Left ventricle myocardium inferior (tissue), 1 donor: ENCODE results near the gene IKZF1. TPM values are rescaled to one million over a fixed set of nuclear protein-coding genes. Genes with fewer than 3 reads are reported as not detected.

Experiments used
- DNase-seq: peaks from one replicate; pipeline ENCODE4 v3.0.0-alpha.2; 2020
- H3K27ac ChIP-seq: fragments of 200-600 bp; replicated peaks from 2 replicates; pipeline ENCODE4 v1.8.0; 2021
- H3K27me3 ChIP-seq: fragments of 200-600 bp; 2 replicates; pipeline ENCODE4 v1.8.0; 2021; ENCODE audit warnings: low read depth
- H3K36me3 ChIP-seq: fragments of 200-600 bp; 2 replicates; pipeline ENCODE4 v1.8.0; 2021
- H3K4me1 ChIP-seq: fragments of 200-600 bp; 2 replicates; pipeline ENCODE4 v1.8.0; 2021
- H3K4me3 ChIP-seq: fragments of 200-600 bp; 2 replicates; pipeline ENCODE4 v1.8.0; 2021; ENCODE audit warnings: mild to moderate bottlenecking, moderate library complexity
- H3K9me3 ChIP-seq: fragments of 200-600 bp; replicated peaks from 2 replicates; pipeline ENCODE4 v1.8.0; 2021
- intact Hi-C: fragments of 100-400 bp; cut with micrococcal nuclease; formaldehyde crosslinking; loops from one replicate; pipeline ENCODE4 v1.11.0; 2022
- long read RNA-seq: library from polyadenylated mRNA; unstranded; transcript quantifications from one replicate; pipeline ENCODE4 v2.0.0, GENCODE V29; 2021
- total RNA-seq: library from RNA; stranded (reverse); fragmentation: NEBNext Ultra II Directional; extraction: Animal tissue kit (Norgen Biotek cat#: 25700); gene quantifications from one replicate; pipeline ENCODE4 v1.2.1, GENCODE V29; 2021
- TF ChIP-seq, protein P1 (sequence below): fragments of 200-600 bp; IDR thresholded peaks from 2 replicates; pipeline ENCODE4 v1.8.0; 2021; ENCODE audit warnings: antibody characterized with exemption, mild to moderate bottlenecking, borderline replicate concordance
- donor health status: DM: no; HTN: yes; CAD: no; lungs with severe emphysema.

The IKZF1 gene
- 2.1 TPM for total RNA-seq
- long read RNA-seq, partial matches to known transcripts: 0 of 1 reads
- long read RNA-seq, other reads (novel, unspliced or antisense): 1 of 1 reads

DNA sequence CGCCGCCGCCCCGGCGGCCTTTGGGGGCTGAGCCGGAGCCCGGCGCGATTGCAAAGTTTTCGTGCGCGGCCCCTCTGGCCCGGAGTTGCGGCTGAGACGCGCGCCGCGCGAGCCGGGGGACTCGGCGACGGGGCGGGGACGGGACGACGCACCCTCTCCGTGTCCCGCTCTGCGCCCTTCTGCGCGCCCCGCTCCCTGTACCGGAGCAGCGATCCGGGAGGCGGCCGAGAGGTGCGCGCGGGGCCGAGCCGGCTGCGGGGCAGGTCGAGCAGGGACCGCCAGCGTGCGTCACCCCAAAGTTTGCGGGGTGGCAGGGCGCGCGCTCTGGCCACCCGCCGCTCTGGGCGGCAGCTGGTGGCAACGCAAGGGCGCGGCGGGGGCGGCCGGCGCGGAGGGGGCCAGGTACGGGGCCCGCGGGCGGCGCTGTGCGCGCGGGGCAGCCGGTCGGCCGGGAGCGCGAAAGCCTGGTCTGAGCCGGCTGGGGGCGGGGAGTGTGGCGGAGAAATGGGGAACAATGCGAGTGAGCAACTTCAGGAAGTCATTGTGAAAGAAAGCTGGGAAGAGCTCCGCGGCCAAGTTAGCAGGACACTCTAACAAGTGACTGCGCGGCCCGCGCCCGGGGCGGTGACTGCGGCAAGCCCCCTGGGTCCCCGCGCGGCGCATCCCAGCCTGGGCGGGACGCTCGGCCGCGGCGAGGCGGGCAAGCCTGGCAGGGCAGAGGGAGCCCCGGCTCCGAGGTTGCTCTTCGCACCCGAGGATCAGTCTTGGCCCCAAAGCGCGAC is at the start of gene IKZF1:
TSS of gene IKZF1 (plus strand) at position 588 of the 782 bp plus-strand sequence. CDS start 14,346 bp downstream, outside the sequence.
- TF ChIP-seq, protein P1, sequence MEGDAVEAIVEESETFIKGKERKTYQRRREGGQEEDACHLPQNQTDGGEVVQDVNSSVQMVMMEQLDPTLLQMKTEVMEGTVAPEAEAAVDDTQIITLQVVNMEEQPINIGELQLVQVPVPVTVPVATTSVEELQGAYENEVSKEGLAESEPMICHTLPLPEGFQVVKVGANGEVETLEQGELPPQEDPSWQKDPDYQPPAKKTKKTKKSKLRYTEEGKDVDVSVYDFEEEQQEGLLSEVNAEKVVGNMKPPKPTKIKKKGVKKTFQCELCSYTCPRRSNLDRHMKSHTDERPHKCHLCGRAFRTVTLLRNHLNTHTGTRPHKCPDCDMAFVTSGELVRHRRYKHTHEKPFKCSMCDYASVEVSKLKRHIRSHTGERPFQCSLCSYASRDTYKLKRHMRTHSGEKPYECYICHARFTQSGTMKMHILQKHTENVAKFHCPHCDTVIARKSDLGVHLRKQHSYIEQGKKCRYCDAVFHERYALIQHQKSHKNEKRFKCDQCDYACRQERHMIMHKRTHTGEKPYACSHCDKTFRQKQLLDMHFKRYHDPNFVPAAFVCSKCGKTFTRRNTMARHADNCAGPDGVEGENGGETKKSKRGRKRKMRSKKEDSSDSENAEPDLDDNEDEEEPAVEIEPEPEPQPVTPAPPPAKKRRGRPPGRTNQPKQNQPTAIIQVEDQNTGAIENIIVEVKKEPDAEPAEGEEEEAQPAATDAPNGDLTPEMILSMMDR: no peak
- Histone ChIP-seq H3K9me3 (no peaks in the 10 kb centered on the region), H3K36me3 (no peaks in the 10 kb centered on the region), H3K4me1 (peaks cover 6% of the 10 kb centered on the region), H3K27ac (peak within 1 kb of the TSS; percentile 54), H3K27me3 (peaks cover 94% of the 10 kb centered on the region), H3K4me3 (peak within 1 kb of the TSS; percentile 60)
- intact Hi-C loops: no loop called here
- peak; percentile 67 for DNase-seq

GRCh38 chr7:50261593-50261992 is 42.9 kb upstream of the IKZF1 start:
- no peak overlapping the region for H3K27ac ChIP-seq
- TF ChIP-seq, protein P1: no peak
- peaks cover 25% of the 10 kb centered on the region for H3K27me3 ChIP-seq
- intact Hi-C loops: no loop called here
- H3K4me1 ChIP-seq: no peaks in the 10 kb centered on the region
- H3K9me3 ChIP-seq: no peaks in the 10 kb centered on the region
- H3K4me3 ChIP-seq: no peak overlapping the region
- no peak for DNase-seq
- H3K36me3 ChIP-seq: no peaks in the 10 kb centered on the region

GRCh38 chr7:50262446-50262845 is 42.1 kb upstream of the IKZF1 start:
- Histone ChIP-seq H3K27ac (no peak overlapping the region), H3K36me3 (no peaks in the 10 kb centered on the region), H3K4me3 (no peak overlapping the region), H3K9me3 (no peaks in the 10 kb centered on the region), H3K4me1 (no peaks in the 10 kb centered on the region), H3K27me3 (peaks cover 34% of the 10 kb centered on the region)
- DNase-seq: no peak
- TF ChIP-seq, protein P1: no peak
- intact Hi-C loops: no loop called here

DNA sequence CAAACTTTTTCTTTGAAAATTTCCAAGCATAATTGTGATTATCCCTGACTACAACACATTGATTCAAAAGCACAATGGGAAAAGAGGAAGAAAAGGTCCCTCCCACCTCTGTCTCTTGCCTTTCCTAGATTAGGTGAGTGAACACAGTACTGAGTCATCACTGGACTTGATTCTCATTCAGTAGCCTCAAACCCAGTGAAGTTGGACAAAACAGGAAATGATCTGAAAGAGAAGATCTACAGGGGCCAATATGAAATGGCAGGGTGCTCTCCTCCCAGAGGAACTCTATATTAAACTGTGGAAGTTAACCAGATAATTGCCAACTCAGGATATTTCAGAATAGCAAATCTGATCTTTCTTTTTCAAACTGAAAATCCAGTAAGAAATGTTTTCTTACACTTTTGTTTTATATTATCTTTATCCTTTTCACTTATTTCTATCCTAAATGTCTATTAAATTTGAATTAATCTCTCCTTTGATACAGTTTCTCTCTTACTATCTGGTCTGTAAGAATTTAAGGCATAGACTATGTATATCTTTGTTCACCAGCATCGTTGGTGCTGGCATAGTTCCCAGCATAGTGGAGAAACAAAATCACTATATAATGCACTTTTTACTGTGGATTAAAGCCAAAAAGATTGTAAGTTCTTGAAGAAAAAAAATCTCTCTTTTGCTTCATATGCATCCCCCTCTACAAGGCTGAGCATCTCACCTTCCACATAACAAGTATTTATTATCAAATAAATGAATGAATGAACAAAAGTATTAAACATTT is 41.4 kb upstream of the IKZF1 start:
- TF ChIP-seq, protein P1: no peak
- no peak overlapping the region for H3K4me3 ChIP-seq
- no peaks in the 10 kb centered on the region for H3K9me3 ChIP-seq
- no peaks in the 10 kb centered on the region for H3K4me1 ChIP-seq
- peaks cover 39% of the 10 kb centered on the region for H3K27me3 ChIP-seq
- DNase-seq: no peak
- intact Hi-C loops: no loop called here
- no peak overlapping the region for H3K27ac ChIP-seq
- no peaks in the 10 kb centered on the region for H3K36me3 ChIP-seq

GRCh38 chr7:50264908-50265307 is 39.6 kb upstream of the IKZF1 start:
- Histone ChIP-seq H3K27me3 (peaks cover 45% of the 10 kb centered on the region), H3K36me3 (no peaks in the 10 kb centered on the region), H3K27ac (no peak overlapping the region), H3K9me3 (no peaks in the 10 kb centered on the region), H3K4me3 (no peak overlapping the region), H3K4me1 (no peaks in the 10 kb centered on the region)
- TF ChIP-seq, protein P1: no peak
- intact Hi-C loops: no loop called here
- DNase-seq: no peak
